Muscle of back (tissue), 11 donors: Measurements from ENCODE around the gene CELF2. TPM values are rescaled to one million over a fixed set of nuclear protein-coding genes. Genes with fewer than 3 reads are reported as not detected.

Source experiments
- DNase-seq, 3 donors: peaks; one replicate each; pipeline versions ENCODE4 v3.0.0 to v3.0.0-alpha.2; 2013
- polyA plus RNA-seq, 10 donors: library from polyadenylated mRNA; unstranded; fragments of 120-200 nt; gene quantifications; one replicate each; pipeline ENCODE4 v1.2.1, GENCODE V29; 2013; ENCODE audit not compliant: insufficient read length in 10 of 10

CELF2 gene
- polyA plus RNA-seq, 10 donors, result 56.5 to 83.2 (median 67.5) TPM

GRCh38 chr10:11093771-11094736 lies 76.4 kb downstream of the CELF2 start:
- no peak for DNase-seq

- no peak for DNase-seq
These were observed 77.7 kb downstream of the CELF2 start for GRCh38 chr10:11095374-11095801.

- DNase-seq, result no peak
These were observed 78.8 kb downstream of the CELF2 start for GRCh38 chr10:11096422-11096821.

DNA sequence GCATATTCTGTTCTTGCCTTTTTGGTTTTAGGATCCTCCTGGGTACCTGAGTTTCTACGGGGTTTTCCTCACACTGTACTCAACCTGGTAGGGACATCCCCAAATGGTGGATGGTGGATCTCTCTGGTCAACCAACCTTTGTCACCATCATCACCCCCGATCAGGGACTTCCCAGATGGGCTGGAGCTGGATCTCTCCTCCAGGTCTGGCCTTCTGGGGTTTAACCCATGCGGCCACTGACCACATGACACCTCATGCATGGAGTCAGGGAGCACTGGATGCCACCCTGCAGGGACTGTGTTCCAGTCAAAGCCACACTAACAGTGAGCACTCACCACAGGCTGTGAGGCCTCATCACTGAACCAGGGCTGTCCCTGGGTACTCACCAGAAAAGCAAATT lies 80.0 kb downstream of the CELF2 start:
- no peak for DNase-seq

DNA sequence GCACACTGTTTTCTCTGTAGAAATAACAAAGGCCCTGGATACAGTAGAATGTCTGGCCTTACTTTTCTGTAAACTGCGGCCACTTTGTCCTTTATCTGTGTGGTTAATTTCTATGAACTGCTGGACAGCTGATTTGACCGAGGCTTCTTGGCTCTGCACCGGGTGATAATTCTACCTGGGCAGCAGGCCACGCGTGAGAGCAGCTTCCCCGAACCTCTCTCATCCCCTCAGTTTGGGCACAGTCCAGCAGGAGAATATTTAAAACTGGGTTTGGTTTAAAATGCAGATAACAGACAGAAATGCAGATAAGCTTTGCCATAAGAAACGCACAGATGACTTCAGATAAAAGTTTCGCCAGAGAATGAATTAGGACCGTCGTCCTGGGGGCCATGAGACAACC lies 81.0 kb downstream of the CELF2 start:
- DNase-seq, result peak; percentile 19 to 76 (median 46)

GRCh38 chr10:11104772-11105675 lies 87.4 kb downstream of the CELF2 start:
- DNase-seq, result no peak

DNA sequence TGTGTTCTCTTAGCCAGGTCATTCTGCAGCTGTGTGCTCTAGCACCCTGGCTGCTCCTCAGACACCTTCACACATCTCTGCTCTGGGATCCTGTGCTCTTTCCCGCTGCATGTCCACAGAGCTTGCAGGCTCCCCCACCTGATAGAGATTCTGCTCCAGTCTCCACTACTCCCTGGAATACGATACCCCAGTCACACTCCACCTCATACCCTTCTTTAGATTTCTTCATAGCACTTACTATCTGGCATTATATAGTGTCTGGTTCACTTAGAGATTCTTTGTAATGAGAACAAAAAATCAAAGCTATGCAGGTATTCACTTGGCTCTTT lies 88.0 kb downstream of the CELF2 start:
- DNase-seq, result no peak

GRCh38 chr10:11106621-11107374 lies 89.1 kb downstream of the CELF2 start:
- DNase-seq, result no peak

- DNase-seq, result no peak
These were observed 90.3 kb downstream of the CELF2 start for GRCh38 chr10:11107948-11108347.

DNA sequence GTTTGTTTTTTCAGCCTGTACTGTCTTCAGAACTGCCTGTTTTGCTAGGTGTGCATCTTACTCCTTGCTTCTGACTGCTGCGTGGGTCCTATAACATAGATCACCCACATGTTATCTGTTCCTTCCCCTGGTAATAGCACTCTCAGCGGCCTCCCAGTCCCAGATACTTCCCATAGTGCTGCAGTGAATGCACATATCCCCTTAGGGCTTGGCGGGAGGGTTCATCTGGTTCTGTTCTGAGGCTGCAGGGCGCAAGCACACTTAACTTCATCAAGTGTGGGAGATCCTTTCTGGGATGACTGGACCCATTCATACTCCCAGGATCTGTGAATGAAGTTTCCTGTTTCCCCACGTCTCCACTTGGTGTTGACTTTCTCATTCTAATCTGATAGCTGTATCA lies 90.7 kb downstream of the CELF2 start:
- no peak for DNase-seq

- DNase-seq, result no peak
These were observed 91.9 kb downstream of the CELF2 start for GRCh38 chr10:11109590-11109989.

DNA sequence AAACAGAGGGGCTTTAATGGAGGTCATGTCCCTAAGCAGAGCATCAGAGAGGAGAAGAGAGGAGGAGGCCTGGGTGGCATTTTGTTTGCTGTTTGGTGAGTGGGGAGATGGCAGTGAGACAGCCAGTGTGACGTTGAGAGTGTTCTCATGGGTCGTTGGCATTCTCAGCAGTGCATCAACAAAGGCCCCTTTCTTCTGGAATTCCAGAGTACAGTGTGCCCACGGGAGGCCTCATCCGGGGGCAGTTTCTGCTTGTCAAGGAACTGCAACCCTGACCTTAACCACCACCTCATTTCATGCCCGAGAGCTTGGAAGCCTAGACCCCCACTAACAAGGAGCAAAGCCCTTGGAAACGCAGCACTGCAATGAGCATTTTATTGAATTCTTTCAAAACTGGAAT lies 92.9 kb downstream of the CELF2 start:
- peak in 1 of 3 donors; percentile 13 for DNase-seq

DNA sequence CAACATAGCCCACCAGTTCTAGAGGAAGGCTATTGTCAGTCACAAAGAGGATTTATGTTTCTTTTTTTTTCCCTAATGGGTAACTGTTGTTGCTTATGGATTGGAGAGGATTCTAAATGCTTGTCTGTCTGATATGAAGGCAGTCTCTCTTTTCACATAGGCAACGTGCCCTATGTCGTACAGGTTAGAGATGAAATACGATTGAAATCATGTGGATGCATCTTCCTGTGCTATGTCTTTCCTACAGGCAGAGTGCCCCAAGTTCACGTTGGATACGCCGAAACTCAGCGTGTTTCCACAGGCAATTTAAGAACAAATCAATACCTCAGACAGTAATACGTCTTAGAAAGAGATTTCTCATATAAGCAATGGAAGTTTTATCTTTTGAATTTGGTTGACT lies 93.8 kb downstream of the CELF2 start:
- no peak for DNase-seq

- DNase-seq, result no peak
These were observed 95.0 kb downstream of the CELF2 start for GRCh38 chr10:11112718-11113117.

DNA sequence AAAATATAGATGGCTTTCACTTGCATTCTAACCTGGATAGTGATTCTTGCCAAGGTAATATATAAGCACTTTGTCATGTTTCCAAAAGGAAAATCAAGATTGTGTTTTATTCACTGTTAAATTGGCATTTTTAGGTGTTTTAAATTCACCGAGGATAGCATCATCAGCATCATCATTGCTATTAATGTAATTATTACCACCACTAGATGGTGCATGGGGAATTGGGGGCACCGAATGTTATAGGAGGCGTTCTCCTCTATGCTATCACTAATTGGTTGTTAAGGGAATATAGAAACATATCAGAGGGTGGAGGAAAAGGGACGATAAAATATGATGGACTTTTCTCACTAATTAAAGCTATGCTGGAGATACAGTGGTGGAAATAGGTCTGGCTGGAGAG lies 95.5 kb downstream of the CELF2 start:
- no peak for DNase-seq

- no peak for DNase-seq
These were observed 96.6 kb downstream of the CELF2 start for GRCh38 chr10:11114269-11114668.

DNA sequence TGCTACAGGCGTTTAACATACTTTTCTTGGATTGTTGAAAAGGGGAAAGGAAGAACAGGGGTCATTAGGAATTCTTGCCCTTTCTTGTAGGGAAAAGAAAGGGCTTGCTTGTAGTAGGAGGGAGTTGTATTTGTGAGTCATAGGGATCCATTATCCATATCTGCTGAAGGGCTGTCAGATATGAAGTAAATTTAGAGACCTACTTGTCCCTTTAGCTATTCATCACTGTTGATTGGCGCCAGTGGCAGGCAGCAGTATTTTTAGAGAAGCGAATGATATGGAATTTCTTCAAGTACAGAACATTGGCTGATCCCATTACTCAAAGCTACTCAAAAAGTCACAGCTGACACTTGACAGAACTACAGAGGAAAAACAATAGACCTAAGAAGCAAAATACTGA lies 97.7 kb downstream of the CELF2 start:
- no peak for DNase-seq

DNA sequence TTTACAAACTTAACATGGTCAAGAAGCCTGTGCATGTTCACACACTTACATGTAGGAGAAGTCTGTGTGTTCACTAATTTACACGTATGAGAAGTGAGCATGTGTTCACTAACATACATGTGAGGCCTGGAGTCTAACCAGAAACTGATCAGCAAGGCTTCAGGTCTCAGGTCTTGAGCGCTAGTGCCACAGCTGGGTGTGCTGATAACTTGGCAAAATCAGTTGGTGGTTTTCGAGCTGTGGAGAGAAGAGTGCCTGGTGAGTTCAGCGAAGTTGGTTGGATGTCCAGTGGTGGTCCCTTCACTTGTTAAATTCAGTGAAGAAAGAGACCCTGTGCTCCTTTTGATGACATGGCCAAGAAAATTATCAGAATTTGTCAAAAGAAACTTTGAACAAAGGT lies 98.7 kb downstream of the CELF2 start:
- no peak for DNase-seq

DNA sequence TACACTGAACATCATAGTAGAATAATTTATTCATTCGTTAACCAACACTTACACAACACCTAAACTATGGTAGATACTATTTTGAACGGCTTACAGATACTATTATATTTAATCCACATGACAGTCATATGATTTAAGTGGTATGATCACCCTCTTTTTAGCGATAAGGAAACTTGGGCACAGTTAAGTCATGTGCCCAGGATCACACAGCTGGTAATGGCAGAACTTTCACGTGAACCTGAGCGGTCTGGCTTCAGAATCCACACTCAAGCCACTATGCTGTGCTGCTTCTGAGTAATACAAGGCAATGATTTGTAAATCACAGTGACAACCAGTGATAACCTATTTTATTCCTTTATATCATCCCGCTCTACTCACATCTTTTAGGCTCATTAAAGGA lies 99.1 kb downstream of the CELF2 start:
- DNase-seq, result no peak

DNA sequence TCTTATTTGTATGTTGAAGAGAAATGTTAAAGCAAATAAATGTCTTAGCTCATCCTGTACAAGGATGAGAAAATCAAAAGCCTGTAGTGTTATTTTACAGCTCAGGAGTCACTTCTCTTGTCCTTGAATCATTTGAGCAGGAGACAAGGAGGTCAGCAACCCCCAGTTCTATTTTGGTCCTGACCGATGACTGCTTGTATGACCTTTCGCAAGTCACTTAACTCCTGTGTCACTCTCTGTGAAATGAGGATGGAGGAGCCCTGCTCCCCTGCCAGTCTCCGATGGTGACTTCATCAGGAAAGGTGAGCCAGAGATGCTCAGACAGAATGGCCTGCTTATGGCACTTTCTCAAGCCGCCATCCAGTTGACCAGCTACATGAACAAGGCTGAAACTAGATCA lies 101.0 kb downstream of the CELF2 start:
- DNase-seq, result no peak

GRCh38 chr10:11119843-11120242 lies 102.2 kb downstream of the CELF2 start:
- DNase-seq, result no peak

DNA sequence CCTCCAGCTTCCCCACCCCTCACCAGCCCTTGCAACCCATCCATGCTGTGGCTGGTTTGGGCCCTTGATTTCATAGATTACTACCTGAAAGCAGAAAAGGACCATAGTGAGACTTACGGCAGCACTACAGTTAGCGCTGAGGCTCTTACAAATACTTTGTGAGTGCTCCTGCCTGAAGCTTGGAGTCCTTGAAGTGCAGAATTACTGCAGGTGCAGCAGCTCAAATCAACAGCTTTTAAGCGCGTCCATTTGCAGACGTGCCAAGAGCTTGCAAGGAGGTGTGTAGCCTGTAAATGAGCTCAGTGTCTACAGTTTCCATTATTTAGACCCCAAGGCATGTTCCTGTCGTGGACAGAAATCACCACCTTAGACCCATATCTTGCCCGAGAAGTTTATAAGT lies 103.0 kb downstream of the CELF2 start:
- DNase-seq, result no peak
